Measurements from ENCODE around the gene HLA-B. TPM values are rescaled to one million over a fixed set of nuclear protein-coding genes. Genes with fewer than 3 reads are reported as not detected.
"Not testable (repeated sequence)": the region's sequence is repeated elsewhere in the genome, so short reads cannot be mapped to it uniquely, and the experiment has no call there.

HLA-B gene
- polyA plus RNA-seq, 3 donors: 5,055 to 6,999 (median 6,126) TPM

- H3K27ac Mint-ChIP-seq: no peak overlapping the region
- H3K4me3 Mint-ChIP-seq: no peak overlapping the region
- H3K27ac ChIP-seq (ENCODE audit: low read depth in 1 of 2, low read length in 2 of 2): no peak overlapping the region
- no peak for DNase-seq
- 78% methylated on average over 2 of the region's 4 CpGs for WGBS (ENCODE audit: insufficient coverage)
- no peak for TF ChIP-seq CTCF (IDR thresholded peaks at IDR 0.05)
- no peak overlapping the region for H3K4me2 ChIP-seq (replicated peaks; ENCODE audit: extremely low read depth, low read length, poor library complexity, severe bottlenecking)
- no peaks in the 10 kb centered on the region for H4K20me1 ChIP-seq (ENCODE audit: insufficient read depth, low read length)
- H3K27me3 ChIP-seq (ENCODE audit: control insufficient read depth in 2 of 2, insufficient read depth in 2 of 2, low read length in 2 of 2): peaks cover 2 to 6% of the 10 kb centered on the region in 2 donors
- H2AFZ ChIP-seq (ENCODE audit: insufficient read depth, low read depth, low read length, poor library complexity, severe bottlenecking): no peak overlapping the region
- H3K9ac ChIP-seq (ENCODE audit: insufficient read depth, low read length, poor library complexity, severe bottlenecking): no peak overlapping the region
- H3K36me3 ChIP-seq (replicated peaks in 1 of 2; ENCODE audit: control insufficient read depth in 1 of 2, insufficient read depth in 2 of 2, low read length in 2 of 2): no peaks in the 10 kb centered on the region
- H3K4me1 Mint-ChIP-seq: no peaks in the 10 kb centered on the region
- H3K4me1 ChIP-seq (ENCODE audit: control insufficient read depth in 1 of 2, insufficient read depth in 2 of 2, low read length in 2 of 2): no peaks in the 10 kb centered on the region
- H3K4me3 ChIP-seq (replicated peaks in 1 of 3; ENCODE audit: low read depth in 2 of 3, low read length in 3 of 3): no peak overlapping the region
- H3K36me3 Mint-ChIP-seq: no peaks in the 10 kb centered on the region
- H3K9me3 Mint-ChIP-seq: peaks cover 2 to 11% (median 4%) of the 10 kb centered on the region in 7 donors
- H3K79me2 ChIP-seq (ENCODE audit: insufficient read depth, low read length): no peaks in the 10 kb centered on the region
- H3K9me3 ChIP-seq (replicated peaks in 1 of 2; ENCODE audit: control insufficient read depth in 1 of 2, insufficient read depth in 1 of 2, low read length in 2 of 2): no peaks in the 10 kb centered on the region
- peaks cover 6 to 17% (median 12%) of the 10 kb centered on the region in 3 donors for H3K27me3 Mint-ChIP-seq (ENCODE audit: low read depth in 3 of 3)
- intact Hi-C loops (cut with micrococcal nuclease): no loop called here
Observed at GRCh38 chr6:31377029-31377428, 20.1 kb upstream of the HLA-B start.

- no peak overlapping the region for H2AFZ ChIP-seq (ENCODE audit: insufficient read depth, low read depth, low read length, poor library complexity, severe bottlenecking)
- no peak overlapping the region for H3K27ac Mint-ChIP-seq
- H3K79me2 ChIP-seq (ENCODE audit: insufficient read depth, low read length): no peaks in the 10 kb centered on the region
- peaks cover 3 to 6% of the 10 kb centered on the region in 2 donors for H3K27me3 ChIP-seq (ENCODE audit: control insufficient read depth in 2 of 2, insufficient read depth in 2 of 2, low read length in 2 of 2)
- no peak for DNase-seq
- no peak overlapping the region for H3K4me2 ChIP-seq (replicated peaks; ENCODE audit: extremely low read depth, low read length, poor library complexity, severe bottlenecking)
- H3K9ac ChIP-seq (ENCODE audit: insufficient read depth, low read length, poor library complexity, severe bottlenecking): no peak overlapping the region
- no peak for TF ChIP-seq CTCF (IDR thresholded peaks at IDR 0.05)
- no peaks in the 10 kb centered on the region for H3K4me1 Mint-ChIP-seq
- no peaks in the 10 kb centered on the region for H3K4me1 ChIP-seq (ENCODE audit: control insufficient read depth in 1 of 2, insufficient read depth in 2 of 2, low read length in 2 of 2)
- H3K36me3 Mint-ChIP-seq: no peaks in the 10 kb centered on the region
- peaks cover 4 to 14% (median 6%) of the 10 kb centered on the region in 3 donors for H3K27me3 Mint-ChIP-seq (ENCODE audit: low read depth in 3 of 3)
- H3K9me3 ChIP-seq (replicated peaks in 1 of 2; ENCODE audit: control insufficient read depth in 1 of 2, insufficient read depth in 1 of 2, low read length in 2 of 2): no peaks in the 10 kb centered on the region
- no peak overlapping the region for H3K4me3 Mint-ChIP-seq
- H3K4me3 ChIP-seq (replicated peaks in 1 of 3; ENCODE audit: low read depth in 2 of 3, low read length in 3 of 3): no peak overlapping the region
- intact Hi-C loops (cut with micrococcal nuclease): no loop called here
- no peaks in the 10 kb centered on the region for H4K20me1 ChIP-seq (ENCODE audit: insufficient read depth, low read length)
- peaks cover 4 to 11% (median 6%) of the 10 kb centered on the region in 7 donors for H3K9me3 Mint-ChIP-seq
- H3K36me3 ChIP-seq (replicated peaks in 1 of 2; ENCODE audit: control insufficient read depth in 1 of 2, insufficient read depth in 2 of 2, low read length in 2 of 2): no peaks in the 10 kb centered on the region
- no peak overlapping the region for H3K27ac ChIP-seq (ENCODE audit: low read depth in 1 of 2, low read length in 2 of 2)
Observed at GRCh38 chr6:31375699-31376098, 18.7 kb upstream of the HLA-B start.

GRCh38 chr6:31374118-31374517 is 17.1 kb upstream of the HLA-B start:
- intact Hi-C loops (cut with micrococcal nuclease); H3K36me3 Mint-ChIP-seq; H3K9ac ChIP-seq (ENCODE audit: insufficient read depth, low read length, poor library complexity, severe bottlenecking); H3K27me3 ChIP-seq (ENCODE audit: control insufficient read depth in 2 of 2, insufficient read depth in 2 of 2, low read length in 2 of 2); H3K9me3 ChIP-seq (replicated peaks in 1 of 2; ENCODE audit: control insufficient read depth in 1 of 2, insufficient read depth in 1 of 2, low read length in 2 of 2); H2AFZ ChIP-seq (ENCODE audit: insufficient read depth, low read depth, low read length, poor library complexity, severe bottlenecking); H3K4me3 ChIP-seq (replicated peaks in 1 of 3; ENCODE audit: low read depth in 2 of 3, low read length in 3 of 3); H3K27ac ChIP-seq (ENCODE audit: low read depth in 1 of 2, low read length in 2 of 2); H3K4me1 ChIP-seq (ENCODE audit: control insufficient read depth in 1 of 2, insufficient read depth in 2 of 2, low read length in 2 of 2); H4K20me1 ChIP-seq (ENCODE audit: insufficient read depth, low read length); H3K27ac Mint-ChIP-seq; H3K79me2 ChIP-seq (ENCODE audit: insufficient read depth, low read length); H3K36me3 ChIP-seq (replicated peaks in 1 of 2; ENCODE audit: control insufficient read depth in 1 of 2, insufficient read depth in 2 of 2, low read length in 2 of 2); H3K4me3 Mint-ChIP-seq; H3K4me2 ChIP-seq (replicated peaks; ENCODE audit: extremely low read depth, low read length, poor library complexity, severe bottlenecking); DNase-seq; H3K4me1 Mint-ChIP-seq: not testable (repeated sequence)
- peaks cover 5 to 20% (median 9%) of the 10 kb centered on the region in 3 donors for H3K27me3 Mint-ChIP-seq (ENCODE audit: low read depth in 3 of 3)
- no CpG with 5 or more reads among the region's 8 CpGs for WGBS (ENCODE audit: insufficient coverage)
- peaks cover 4 to 11% (median 6%) of the 10 kb centered on the region in 7 donors for H3K9me3 Mint-ChIP-seq
